Measurements from ENCODE around the gene PITX3. TPM values are rescaled to one million over a fixed set of nuclear protein-coding genes. Genes with fewer than 3 reads are reported as not detected.

Gene PITX3
- total RNA-seq (ENCODE audit: low replicate concordance) = not detected in 2 replicates

DNA sequence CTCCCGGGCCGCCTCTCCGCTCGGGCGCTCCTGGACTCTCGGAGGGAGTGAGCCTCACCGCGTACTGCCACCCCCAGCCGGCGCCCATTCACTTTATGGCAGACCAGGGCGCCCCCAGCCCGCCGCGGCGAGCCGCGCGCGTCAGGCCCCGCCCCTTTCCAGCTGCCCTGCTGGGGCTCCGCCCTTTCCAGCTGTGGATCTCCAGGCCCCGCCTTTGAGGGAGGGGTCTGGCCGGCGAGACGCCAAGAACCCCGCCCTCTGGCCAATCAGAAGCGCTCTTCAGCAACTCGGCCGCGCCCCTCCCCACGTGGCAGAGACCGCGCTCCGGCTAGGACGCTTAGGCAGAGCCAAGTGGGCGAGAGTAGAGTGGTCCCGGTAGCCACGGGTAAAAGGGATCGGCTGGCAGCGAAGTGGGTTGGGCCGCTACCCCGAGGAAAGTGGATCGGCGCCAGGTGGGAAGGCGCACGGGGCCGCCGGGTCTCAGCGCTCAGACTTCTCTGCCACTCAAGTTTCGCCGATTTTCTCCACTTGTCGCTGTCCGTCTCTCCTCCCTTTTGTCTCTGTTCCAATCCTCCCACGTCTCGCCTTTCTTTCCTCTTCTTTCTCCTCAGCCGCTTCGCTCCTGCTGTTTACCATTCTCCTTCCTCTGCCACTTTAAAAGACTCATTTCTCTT lies at the start of gene PITX3:
TSS of gene PITX3 (minus strand) at position 69 of the 674 bp plus-strand sequence. CDS start 9,432 bp downstream, outside the sequence.
- H3K4me3 ChIP-seq (ENCODE audit: low read depth, low read length) = peak within 1 kb of the TSS; percentile 88
- TF ChIP-seq CTCF (IDR thresholded peaks at IDR 0.05; ENCODE audit: insufficient read depth, low read length) = no peak
- peak; percentile 91 for DNase-seq (ENCODE audit: low read depth)

DNA sequence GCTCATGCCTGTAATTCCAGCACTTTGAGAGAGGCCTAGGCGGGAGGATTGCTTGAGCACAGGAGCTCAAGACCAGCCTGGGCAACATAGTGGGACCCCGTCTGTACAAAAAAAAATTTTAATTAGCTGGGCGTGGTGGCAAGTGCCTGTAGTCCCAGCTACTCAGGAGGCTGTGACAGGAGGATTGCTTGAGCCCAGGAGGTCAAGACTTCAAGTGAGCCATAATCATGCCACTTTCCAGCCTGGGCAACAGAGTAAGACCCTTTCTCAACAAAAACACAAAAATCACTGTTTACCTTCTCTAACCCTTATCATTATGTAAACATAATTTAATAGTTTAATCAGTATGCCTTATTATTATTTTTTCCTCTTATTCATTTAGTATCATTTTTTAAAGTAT lies 48.5 kb upstream of the PITX3 start:
- no peak overlapping the region for H3K4me3 ChIP-seq (ENCODE audit: low read depth, low read length)
- DNase-seq (ENCODE audit: low read depth) = no peak
- no peak for TF ChIP-seq CTCF (IDR thresholded peaks at IDR 0.05; ENCODE audit: insufficient read depth, low read length)

- no peak overlapping the region for H3K4me3 ChIP-seq (ENCODE audit: low read depth, low read length)
- no peak for TF ChIP-seq CTCF (IDR thresholded peaks at IDR 0.05; ENCODE audit: insufficient read depth, low read length)
- no peak for DNase-seq (ENCODE audit: low read depth)
Observed at GRCh38 chr10:102289356-102289755, 48.0 kb upstream of the PITX3 start.

DNA sequence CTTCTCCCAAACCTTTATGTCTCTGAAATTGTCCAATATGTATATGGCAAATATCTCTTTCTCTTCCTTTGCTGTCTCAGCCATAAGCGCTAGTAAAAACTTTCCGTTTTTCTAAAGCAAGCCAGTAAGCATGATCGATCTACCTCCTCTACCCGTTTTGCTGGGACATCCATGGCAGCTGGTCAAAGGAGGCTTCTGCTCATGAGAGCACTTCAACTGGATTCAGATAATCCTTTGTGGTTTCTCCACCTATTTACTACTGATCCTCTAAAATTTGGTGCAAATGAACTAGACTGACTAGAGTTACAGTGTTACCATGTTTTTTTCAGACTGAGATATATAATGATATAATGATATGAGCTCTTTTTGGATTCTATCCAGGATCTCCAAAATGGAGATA lies 46.7 kb upstream of the PITX3 start:
- no peak for TF ChIP-seq CTCF (IDR thresholded peaks at IDR 0.05; ENCODE audit: insufficient read depth, low read length)
- H3K4me3 ChIP-seq (ENCODE audit: low read depth, low read length) = no peak overlapping the region
- DNase-seq (ENCODE audit: low read depth) = no peak

GRCh38 chr10:102287538-102287937 lies 46.2 kb upstream of the PITX3 start:
- TF ChIP-seq CTCF (IDR thresholded peaks at IDR 0.05; ENCODE audit: insufficient read depth, low read length) = no peak
- no peak for DNase-seq (ENCODE audit: low read depth)
- H3K4me3 ChIP-seq (ENCODE audit: low read depth, low read length) = no peak overlapping the region

DNA sequence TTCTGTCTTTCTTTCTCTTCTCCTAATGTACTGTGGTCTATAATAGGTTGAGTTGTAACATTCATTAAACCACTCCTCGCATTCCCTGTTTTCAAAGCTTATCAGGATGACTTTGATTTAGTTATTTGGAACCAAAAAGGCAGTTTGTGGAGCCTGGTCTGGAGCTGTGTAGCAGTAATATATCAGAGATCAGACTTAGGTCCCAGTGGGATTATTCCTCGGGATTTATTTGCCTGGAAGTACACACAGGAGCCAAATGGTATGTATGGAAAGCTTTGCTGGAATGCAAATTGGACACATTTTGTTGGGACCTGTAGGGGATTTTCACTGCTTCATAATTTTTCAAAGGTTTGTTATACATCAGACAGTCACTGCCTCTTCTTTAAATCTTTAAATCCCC lies 44.9 kb upstream of the PITX3 start:
- peak; percentile 37 for DNase-seq (ENCODE audit: low read depth)
- TF ChIP-seq CTCF (IDR thresholded peaks at IDR 0.05; ENCODE audit: insufficient read depth, low read length) = no peak
- H3K4me3 ChIP-seq (ENCODE audit: low read depth, low read length) = no peak overlapping the region

- TF ChIP-seq CTCF (IDR thresholded peaks at IDR 0.05; ENCODE audit: insufficient read depth, low read length) = no peak
- H3K4me3 ChIP-seq (ENCODE audit: low read depth, low read length) = no peak overlapping the region
- DNase-seq (ENCODE audit: low read depth) = no peak
Observed at GRCh38 chr10:102285133-102285532, 43.8 kb upstream of the PITX3 start.
